ENCODE data around the gene TMC5.

TMC5 gene

GRCh38 chr16:19424478-19424877 is 6.8 kb downstream of the TMC5 start:
- DNase-seq (ENCODE audit: low spot score) = no peak
- TF ChIP-seq, protein P1, sequence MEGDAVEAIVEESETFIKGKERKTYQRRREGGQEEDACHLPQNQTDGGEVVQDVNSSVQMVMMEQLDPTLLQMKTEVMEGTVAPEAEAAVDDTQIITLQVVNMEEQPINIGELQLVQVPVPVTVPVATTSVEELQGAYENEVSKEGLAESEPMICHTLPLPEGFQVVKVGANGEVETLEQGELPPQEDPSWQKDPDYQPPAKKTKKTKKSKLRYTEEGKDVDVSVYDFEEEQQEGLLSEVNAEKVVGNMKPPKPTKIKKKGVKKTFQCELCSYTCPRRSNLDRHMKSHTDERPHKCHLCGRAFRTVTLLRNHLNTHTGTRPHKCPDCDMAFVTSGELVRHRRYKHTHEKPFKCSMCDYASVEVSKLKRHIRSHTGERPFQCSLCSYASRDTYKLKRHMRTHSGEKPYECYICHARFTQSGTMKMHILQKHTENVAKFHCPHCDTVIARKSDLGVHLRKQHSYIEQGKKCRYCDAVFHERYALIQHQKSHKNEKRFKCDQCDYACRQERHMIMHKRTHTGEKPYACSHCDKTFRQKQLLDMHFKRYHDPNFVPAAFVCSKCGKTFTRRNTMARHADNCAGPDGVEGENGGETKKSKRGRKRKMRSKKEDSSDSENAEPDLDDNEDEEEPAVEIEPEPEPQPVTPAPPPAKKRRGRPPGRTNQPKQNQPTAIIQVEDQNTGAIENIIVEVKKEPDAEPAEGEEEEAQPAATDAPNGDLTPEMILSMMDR (conservative IDR thresholded peaks at IDR 0.05; ENCODE audit: low read depth) = no peak
- POLR2A ChIA-PET (ENCODE audit: low non-redundant PET) = no interaction called here
- CTCF ChIA-PET = no interaction called here
- no peak overlapping the region for H3K27ac ChIP-seq

DNA sequence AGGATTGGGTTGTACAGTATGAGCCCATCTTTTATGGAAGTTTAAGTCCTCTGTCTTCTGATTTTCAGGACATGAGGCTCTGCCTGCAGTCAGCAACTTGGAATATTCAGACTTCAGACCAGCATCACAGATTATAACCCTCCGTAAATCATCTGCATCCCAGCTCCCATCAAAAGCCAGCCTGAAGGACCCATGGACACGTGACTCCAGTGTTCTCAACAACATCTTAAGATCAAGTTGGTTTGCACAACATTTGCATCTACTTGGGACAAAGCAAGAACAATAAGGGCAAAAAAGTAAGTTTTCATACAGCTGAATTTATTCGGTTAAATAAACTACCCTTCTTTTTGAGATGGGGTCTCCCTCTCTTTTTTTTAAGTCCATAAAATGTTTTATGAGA is 12.7 kb downstream of the TMC5 start:
- CTCF ChIA-PET = interaction anchor here (0.7 kb wide), 1 partner anchor 119 kb away, joined by 3 read pairs; no protein-coding TSS in a partner anchor
- POLR2A ChIA-PET (ENCODE audit: low non-redundant PET) = no interaction called here
- TF ChIP-seq, protein P1 (conservative IDR thresholded peaks at IDR 0.05; ENCODE audit: low read depth) = no peak

DNA sequence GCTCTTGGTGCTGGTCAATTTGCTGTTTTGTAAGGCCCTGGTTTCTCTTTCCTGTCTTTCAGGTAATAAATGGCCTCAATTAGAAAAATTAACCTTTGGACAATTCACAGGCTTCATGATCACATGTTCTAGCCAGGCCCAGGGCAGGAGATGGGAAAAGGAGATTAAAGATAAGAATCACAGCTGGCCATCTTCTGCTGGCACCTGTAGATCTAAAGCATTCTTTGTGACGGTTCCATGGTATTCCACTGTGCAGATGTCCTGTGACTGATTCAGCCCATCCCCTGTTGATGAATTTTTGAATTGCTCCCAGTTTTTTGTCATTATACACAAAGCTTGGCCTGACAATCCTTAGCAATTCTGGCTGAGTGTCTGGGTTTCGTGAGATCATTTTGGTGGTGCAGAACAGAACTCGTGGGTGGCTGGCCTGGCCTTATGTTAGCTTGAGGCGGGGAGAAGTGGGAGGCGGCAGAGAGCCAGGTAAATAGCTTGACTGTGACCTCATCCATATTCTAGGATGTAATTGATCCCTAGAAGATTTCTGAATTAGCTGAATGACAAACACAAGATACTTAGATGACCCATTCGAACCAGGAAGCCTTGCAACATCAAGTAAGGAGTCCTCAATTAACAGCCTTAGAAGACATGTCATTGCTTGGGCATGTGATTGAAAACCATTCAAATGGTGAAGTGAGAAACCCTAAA is 14.1 kb downstream of the TMC5 start:
- ChIA-PET CTCF (interaction anchor here (0.6 kb wide), 1 partner anchor 14 kb away, joined by 5 read pairs; the partner anchor contains the start of gene TMC5), POLR2A (ENCODE audit: low non-redundant PET) (no interaction called here)
- TF ChIP-seq, protein P1 (conservative IDR thresholded peaks at IDR 0.05; ENCODE audit: low read depth) = no peak
- no peak for DNase-seq (ENCODE audit: low spot score)
- H3K27ac ChIP-seq = no peak overlapping the region

More for the DNA sequence above, 12.7 kb downstream of the TMC5 start:
- DNase-seq (ENCODE audit: low spot score) = no peak
- no peak overlapping the region for H3K27ac ChIP-seq

GRCh38 chr16:19432429-19432828 is 14.7 kb downstream of the TMC5 start:
- TF ChIP-seq, protein P1 (conservative IDR thresholded peaks at IDR 0.05; ENCODE audit: low read depth) = no peak
- ChIA-PET POLR2A (ENCODE audit: low non-redundant PET) (no interaction called here), CTCF (no interaction called here)
- no peak overlapping the region for H3K27ac ChIP-seq
- no peak for DNase-seq (ENCODE audit: low spot score)

DNA sequence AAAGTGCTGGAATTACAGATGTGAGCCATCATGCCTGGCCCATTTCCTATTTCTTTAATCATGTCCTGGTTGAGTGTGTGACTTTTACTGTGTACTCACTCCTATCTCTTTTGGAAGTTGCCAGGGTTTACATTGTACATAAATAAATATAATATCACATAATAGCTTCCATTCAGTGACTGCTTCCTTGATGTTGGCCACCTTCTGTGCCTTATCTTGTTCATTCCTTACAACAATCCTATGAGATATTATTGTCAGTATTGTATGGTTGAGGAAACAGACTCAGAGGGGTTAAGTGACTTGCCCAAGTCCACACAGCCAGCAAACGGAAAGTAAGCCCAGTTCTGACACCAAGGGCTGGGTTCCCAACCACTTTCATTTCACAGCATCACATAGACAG is 16.9 kb downstream of the TMC5 start:
- no peak for DNase-seq (ENCODE audit: low spot score)
- TF ChIP-seq, protein P1 (conservative IDR thresholded peaks at IDR 0.05; ENCODE audit: low read depth) = no peak
- ChIA-PET POLR2A (ENCODE audit: low non-redundant PET) (no interaction called here), CTCF (interaction anchor here (0.7 kb wide), 2 partner anchors 11 to 1668 kb away, joined by 3 read pairs; no protein-coding TSS in a partner anchor)
- H3K27ac ChIP-seq = no peak overlapping the region

DNA sequence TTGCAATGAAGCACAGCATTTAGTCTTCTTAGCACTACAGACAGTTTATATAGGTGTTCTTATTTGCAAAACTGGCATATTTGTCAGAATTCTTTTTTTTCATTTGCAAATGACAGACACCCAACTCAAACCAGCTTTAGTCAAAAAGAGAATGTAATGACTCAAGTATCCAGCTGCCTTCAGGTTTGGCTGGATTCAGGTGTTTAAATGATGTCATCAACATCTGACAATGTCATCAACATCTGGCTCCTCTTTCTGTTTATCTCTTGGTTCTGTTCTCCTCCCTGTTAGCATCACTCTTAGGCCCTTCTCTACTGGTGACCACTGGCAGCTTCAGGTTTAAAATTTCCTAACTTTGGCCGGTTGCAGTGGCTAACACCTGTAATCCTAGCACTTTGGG is 18.9 kb downstream of the TMC5 start:
- TF ChIP-seq, protein P1 (conservative IDR thresholded peaks at IDR 0.05; ENCODE audit: low read depth) = no peak
- no peak overlapping the region for H3K27ac ChIP-seq
- DNase-seq (ENCODE audit: low spot score) = no peak
- ChIA-PET CTCF (no interaction called here), POLR2A (ENCODE audit: low non-redundant PET) (no interaction called here)

All from RWPE1 (cell line).